GM19328 (cell line): Measurements from ENCODE around the gene CEP55.
"Not testable (repeated sequence)": the region's sequence is repeated elsewhere in the genome, so short reads cannot be mapped to it uniquely, and the experiment has no call there.

ENCODE experiments used
- ATAC-seq: cut with Tn5 transposase; IDR thresholded peaks from one replicate; pipeline ENCODE4 v1.9.1; 2021; ENCODE audit warnings: mild to moderate bottlenecking, moderate library complexity; ENCODE audit not compliant: unreplicated experiment

The CEP55 gene

GRCh38 chr10:93496322-93497041 lies at the start of gene CEP55:
Gene CEP55, plus strand, starts transcription at chr10:93496612. Its CDS starts 3,440 bp downstream, at chr10:93500052.
- ATAC-seq: peak; percentile 100

- ATAC-seq: no peak
Measured at GRCh38 chr10:93447019-93447418, 49.4 kb upstream of the CEP55 start.

GRCh38 chr10:93447970-93448369 lies 48.4 kb upstream of the CEP55 start:
- ATAC-seq: no peak

GRCh38 chr10:93451244-93451947 lies 45.0 kb upstream of the CEP55 start:
- no peak for ATAC-seq

- ATAC-seq: no peak
Measured at GRCh38 chr10:93452143-93452542, 44.3 kb upstream of the CEP55 start.

- no peak for ATAC-seq
Measured at GRCh38 chr10:93454146-93454545, 42.3 kb upstream of the CEP55 start.

GRCh38 chr10:93454736-93455135 lies 41.7 kb upstream of the CEP55 start:
- no peak for ATAC-seq

- ATAC-seq: no peak
Measured at GRCh38 chr10:93456480-93456879, 39.9 kb upstream of the CEP55 start.

GRCh38 chr10:93457511-93457910 lies 38.9 kb upstream of the CEP55 start:
- ATAC-seq: no peak

GRCh38 chr10:93458821-93459257 lies 37.6 kb upstream of the CEP55 start:
- no peak for ATAC-seq

- ATAC-seq: no peak
Measured at GRCh38 chr10:93459466-93459865, 36.9 kb upstream of the CEP55 start.

- ATAC-seq: no peak
Measured at GRCh38 chr10:93461109-93461806, 35.2 kb upstream of the CEP55 start.

GRCh38 chr10:93461807-93462178 lies 34.6 kb upstream of the CEP55 start:
- ATAC-seq: no peak

- no peak for ATAC-seq
Measured at GRCh38 chr10:93462371-93462770, 34.0 kb upstream of the CEP55 start.

GRCh38 chr10:93462881-93463280 lies 33.5 kb upstream of the CEP55 start:
- no peak for ATAC-seq

GRCh38 chr10:93463723-93464476 lies 32.5 kb upstream of the CEP55 start:
- ATAC-seq: no peak

- ATAC-seq: no peak
Measured at GRCh38 chr10:93464776-93465388, 31.5 kb upstream of the CEP55 start.

GRCh38 chr10:93465806-93466675 lies 30.4 kb upstream of the CEP55 start:
- no peak for ATAC-seq

GRCh38 chr10:93467635-93468034 lies 28.8 kb upstream of the CEP55 start:
- not testable (repeated sequence) for ATAC-seq
